Activated gamma-delta T cell (primary cell): Measurements from ENCODE around the gene EHD4.
A peak's percentile ranks its signal among the peaks of the same experiment; 100 is the strongest.

ENCODE experiments used
- DNase-seq: peaks from one replicate; lab custom pipeline; 2025; lab: John Stamatoyannopoulos, UW

The EHD4 gene

GRCh38 chr15:41895957-41896356 lies 76.4 kb downstream of the EHD4 start:
- DNase-seq, result no peak

- no peak for DNase-seq
Observed at GRCh38 chr15:41895491-41895890, 76.9 kb downstream of the EHD4 start.

- peak; percentile 87 for DNase-seq
Observed at GRCh38 chr15:41894791-41895463, 77.4 kb downstream of the EHD4 start.

GRCh38 chr15:41894251-41894790 lies 78.0 kb downstream of the EHD4 start:
- DNase-seq, result no peak

- DNase-seq, result no peak
Observed at GRCh38 chr15:41893422-41894250, 78.7 kb downstream of the EHD4 start, which contains the start of gene SPTBN5. Gene SPTBN5 (minus strand): TSS chr15:41894053. CDS start chr15:41893497, 556 bp downstream.

GRCh38 chr15:41892621-41893421 lies 79.5 kb downstream of the EHD4 start:
- DNase-seq, result no peak

GRCh38 chr15:41891946-41892345 lies 80.4 kb downstream of the EHD4 start:
- DNase-seq, result no peak

- DNase-seq, result no peak
Observed at GRCh38 chr15:41891226-41891625, 81.1 kb downstream of the EHD4 start.

- no peak for DNase-seq
Observed at GRCh38 chr15:41890050-41890690, 82.2 kb downstream of the EHD4 start.

GRCh38 chr15:41888662-41889253 lies 83.6 kb downstream of the EHD4 start:
- no peak for DNase-seq

GRCh38 chr15:41887893-41888292 lies 84.5 kb downstream of the EHD4 start:
- DNase-seq, result no peak

GRCh38 chr15:41887161-41887560 lies 85.2 kb downstream of the EHD4 start:
- no peak for DNase-seq

- DNase-seq, result no peak
Observed at GRCh38 chr15:41886741-41887140, 85.6 kb downstream of the EHD4 start.

GRCh38 chr15:41885841-41886240 lies 86.5 kb downstream of the EHD4 start:
- no peak for DNase-seq

- DNase-seq, result no peak
Observed at GRCh38 chr15:41885321-41885720, 87.0 kb downstream of the EHD4 start.

- DNase-seq, result no peak
Observed at GRCh38 chr15:41884458-41884857, 87.9 kb downstream of the EHD4 start.

- no peak for DNase-seq
Observed at GRCh38 chr15:41883484-41883825, 88.9 kb downstream of the EHD4 start.

- no peak for DNase-seq
Observed at GRCh38 chr15:41882689-41883483, 89.5 kb downstream of the EHD4 start.

- DNase-seq, result no peak
Observed at GRCh38 chr15:41881920-41882688, 90.3 kb downstream of the EHD4 start.

GRCh38 chr15:41881550-41881919 lies 90.8 kb downstream of the EHD4 start:
- DNase-seq, result no peak
